K562 (cell line): ENCODE measurements around the gene C1orf56. TPM values are rescaled to one million over a fixed set of nuclear protein-coding genes. Genes with fewer than 3 reads are reported as not detected.

Experiments
- CHD1 ChIP-seq: fragments of 200-600 bp; sonication (generic); IDR thresholded peaks from one replicate; pipeline ENCODE4 v1.6.1; 2012; ENCODE audit warnings: mild to moderate bottlenecking, moderate library complexity, low read length, inconsistent platforms
- E2F5 ChIP-seq: sonication (generic); formaldehyde crosslinking; IDR thresholded peaks from 2 replicates; pipeline ENCODE4 v1.8.0; 2022; ENCODE audit warnings: mild to moderate bottlenecking, missing genetic modification reagents
- FOXP1 ChIP-seq: sonication (generic); formaldehyde crosslinking; IDR thresholded peaks from 2 replicates; pipeline ENCODE4 v1.8.0; 2022; ENCODE audit warnings: mild to moderate bottlenecking, missing genetic modification reagents
- JUNB ChIP-seq: fragments of 450-650 bp; formaldehyde crosslinking; conservative IDR thresholded peaks from 2 replicates; pipeline ENCODE4 v1.4.0; 2020; ENCODE audit warnings: mild to moderate bottlenecking
- L3MBTL2 ChIP-seq: fragments of 450-650 bp; IDR thresholded peaks from 2 replicates; pipeline ENCODE4 v1.6.1; 2016; ENCODE audit warnings: mild to moderate bottlenecking, moderate library complexity
- MYC ChIP-seq, 2 experiments: fragments of 250-450 bp in 1 of 2; sonication (Bioruptor Pico) in 1 of 2; IDR thresholded peaks; 2 replicates each; pipeline versions ENCODE4 v1.5.1 to v1.6.1; 2012 to 2021; ENCODE audit warnings: low read depth in 2 of 2, borderline replicate concordance in 1 of 2, improper control_type of control experiment in 1 of 2, low read length in 1 of 2, mild to moderate bottlenecking in 1 of 2, moderate library complexity in 1 of 2
- NR3C1 ChIP-seq: sonication (generic); formaldehyde crosslinking; IDR thresholded peaks from 2 replicates; pipeline ENCODE4 v1.8.1; 2022; ENCODE audit warnings: missing genetic modification reagents
- POLR2A ChIP-seq: fragments of 450-650 bp; conservative IDR thresholded peaks from 2 replicates; pipeline ENCODE4 v1.6.1; 2016
- PTTG1 ChIP-seq: fragments of 450-650 bp; IDR thresholded peaks from 2 replicates; pipeline ENCODE4 v1.6.1; 2016; ENCODE audit warnings: low read depth, mild to moderate bottlenecking, missing genetic modification characterization, missing compliant biosample characterization
- RB1 ChIP-seq: fragments of 450-650 bp; IDR thresholded peaks from 2 replicates; pipeline ENCODE4 v1.6.1; 2017; ENCODE audit warnings: low read depth, mild to moderate bottlenecking
- YY1 ChIP-seq, 3 experiments: IDR thresholded peaks; 2 replicates each; pipeline ENCODE4 v1.6.1; 2011; ENCODE audit warnings: low read length in 2 of 3, mild to moderate bottlenecking in 2 of 3, moderate library complexity in 2 of 3, borderline replicate concordance in 1 of 3, control low read depth in 1 of 3, low read depth in 1 of 3; ENCODE audit not compliant: insufficient read depth in 3 of 3, insufficient replicate concordance in 2 of 3, control insufficient read depth in 1 of 3, insufficient read length in 1 of 3; ENCODE audit errors: extremely low read depth in 1 of 3
- ZBTB33 ChIP-seq: sonication (generic); formaldehyde crosslinking; IDR thresholded peaks from 2 replicates; pipeline ENCODE4 v1.8.1; 2023; ENCODE audit warnings: mild to moderate bottlenecking, missing genetic modification reagents
- ZNF592 ChIP-seq: fragments of 450-650 bp; IDR thresholded peaks from 2 replicates; pipeline ENCODE4 v1.6.1; 2017; ENCODE audit warnings: antibody characterized with exemption, mild to moderate bottlenecking
- polyA plus RNA-seq, 8 experiments: library from polyadenylated mRNA; depleted of rRNA in 4 of 8; stranded (reverse) in 5 of 8; unstranded in 3 of 8; fragments of >200 nt; fragmentation: Nextera tagmentation in 2 of 8; fragmentation: Illumina TruSeq in 1 of 8; extraction: Ambion mirVana in 2 of 8; extraction: Trizol in 1 of 8; gene quantifications; 2 replicates each; pipeline versions ENCODE4 v1.2.1 to v1.2.3, GENCODE V29; 2011 to 2014; ENCODE audit warnings: inconsistent platforms in 1 of 8, missing spikeins in 1 of 8
- total RNA-seq, 7 experiments: library from RNA; depleted of rRNA in 6 of 7; stranded (reverse); fragments of >200 nt in 6 of 7; fragmentation: Illumina TruSeq in 2 of 7; extraction: Trizol in 2 of 7; gene quantifications; 2 replicates each; pipeline versions ENCODE4 v1.2.1 to v1.2.3, GENCODE V29; 2011 to 2021; ENCODE audit warnings: low replicate concordance in 1 of 7
- TF ChIP-seq, protein P1 (sequence below): sonication (generic); formaldehyde crosslinking; IDR thresholded peaks from 2 replicates; pipeline ENCODE4 v1.8.0; 2022; ENCODE audit warnings: mild to moderate bottlenecking, missing genetic modification reagents

C1orf56 gene
- total and polyA plus RNA-seq, 9 of the 15 experiments (the other 6 are each of a cell fraction or from before 2014, with no cell fraction given), result 0.18 to 15.7 (median 1.1) TPM

DNA sequence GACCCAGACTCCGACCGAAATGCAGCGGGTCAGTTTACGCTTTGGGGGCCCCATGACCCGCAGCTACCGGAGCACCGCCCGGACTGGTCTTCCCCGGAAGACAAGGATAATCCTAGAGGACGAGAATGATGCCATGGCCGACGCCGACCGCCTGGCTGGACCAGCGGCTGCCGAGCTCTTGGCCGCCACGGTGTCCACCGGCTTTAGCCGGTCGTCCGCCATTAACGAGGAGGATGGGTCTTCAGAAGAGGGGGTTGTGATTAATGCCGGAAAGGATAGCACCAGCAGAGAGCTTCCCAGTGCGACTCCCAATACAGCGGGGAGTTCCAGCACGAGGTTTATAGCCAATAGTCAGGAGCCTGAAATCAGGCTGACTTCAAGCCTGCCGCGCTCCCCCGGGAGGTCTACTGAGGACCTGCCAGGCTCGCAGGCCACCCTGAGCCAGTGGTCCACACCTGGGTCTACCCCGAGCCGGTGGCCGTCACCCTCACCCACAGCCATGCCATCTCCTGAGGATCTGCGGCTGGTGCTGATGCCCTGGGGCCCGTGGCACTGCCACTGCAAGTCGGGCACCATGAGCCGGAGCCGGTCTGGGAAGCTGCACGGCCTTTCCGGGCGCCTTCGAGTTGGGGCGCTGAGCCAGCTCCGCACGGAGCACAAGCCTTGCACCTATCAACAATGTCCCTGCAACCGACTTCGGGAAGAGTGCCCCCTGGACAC lies 534 bp downstream of the C1orf56 start (continued):
- TF ChIP-seq ZNF592 (peak; percentile 37; the same call in 1 of the 2 replicates), NR3C1 (CRISPR knock-in tag) (0 out of 2 replicates have a peak, but pooled peaks have one; percentile 34), RB1 (no peak), CHD1 (no peak), FOXP1 (peak; percentile 27; the same call in 1 of the 2 replicates), YY1 (IDR thresholded peaks at IDR 0.05; ENCODE audit: borderline replicate concordance in 1 of 3, control insufficient read depth in 1 of 3, extremely low read depth in 1 of 3, insufficient read depth in 3 of 3, insufficient read length in 1 of 3, insufficient replicate concordance in 2 of 3, low read depth in 1 of 3, low read length in 2 of 3) (peak in 1 of 3 experiments; percentile 46), ZBTB33 (CRISPR knock-in tag) (0 out of 2 replicates have a peak, but pooled peaks have one; percentile 21), L3MBTL2 (peak; percentile 68), POLR2A (peak; percentile 17; the same call in 1 of the 2 replicates), MYC (IDR thresholded peaks at IDR 0.05; ENCODE audit: low read depth, low read length) (no peak), MYC (CRISPR knock-in tag; IDR thresholded peaks at IDR 0.05; ENCODE audit: borderline replicate concordance, low read depth) (0 out of 2 replicates have a peak, but pooled peaks have one; percentile 55), E2F5 (peak; percentile 60; the same call in 1 of the 2 replicates), JUNB (CRISPR knock-in tag) (no peak), PTTG1 (tag) (no peak)
- TF ChIP-seq, protein P1, sequence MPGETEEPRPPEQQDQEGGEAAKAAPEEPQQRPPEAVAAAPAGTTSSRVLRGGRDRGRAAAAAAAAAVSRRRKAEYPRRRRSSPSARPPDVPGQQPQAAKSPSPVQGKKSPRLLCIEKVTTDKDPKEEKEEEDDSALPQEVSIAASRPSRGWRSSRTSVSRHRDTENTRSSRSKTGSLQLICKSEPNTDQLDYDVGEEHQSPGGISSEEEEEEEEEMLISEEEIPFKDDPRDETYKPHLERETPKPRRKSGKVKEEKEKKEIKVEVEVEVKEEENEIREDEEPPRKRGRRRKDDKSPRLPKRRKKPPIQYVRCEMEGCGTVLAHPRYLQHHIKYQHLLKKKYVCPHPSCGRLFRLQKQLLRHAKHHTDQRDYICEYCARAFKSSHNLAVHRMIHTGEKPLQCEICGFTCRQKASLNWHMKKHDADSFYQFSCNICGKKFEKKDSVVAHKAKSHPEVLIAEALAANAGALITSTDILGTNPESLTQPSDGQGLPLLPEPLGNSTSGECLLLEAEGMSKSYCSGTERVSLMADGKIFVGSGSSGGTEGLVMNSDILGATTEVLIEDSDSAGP (CRISPR knock-in tag), result peak; percentile 58; the same call in 1 of the 2 replicates
